ENCODE data around the gene CDK10. TPM values are rescaled to one million over a fixed set of nuclear protein-coding genes. Genes with fewer than 3 reads are reported as not detected.
"Not testable (repeated sequence)": the region's sequence is repeated elsewhere in the genome, so short reads cannot be mapped to it uniquely, and the experiment has no call there.

CDK10 gene
- total RNA-seq, 4 donors from 2014 or later, result 32.6 to 93.6 (median 65.7) TPM

- H3K27me3 ChIP-seq, result no peaks in the 10 kb centered on the region
- H3K9me3 ChIP-seq, result no peaks in the 10 kb centered on the region
- WGBS, 2 donors, result 92 to 95% methylated on average over 13 of the region's 13 CpGs
- peaks cover 0 to 15% (median 4%) of the 10 kb centered on the region in 4 donors for H3K4me1 ChIP-seq
- no peak for TF ChIP-seq EP300 (IDR thresholded peaks at IDR 0.05)
- no peak for TF ChIP-seq CTCF (IDR thresholded peaks at IDR 0.05)
- no peak for TF ChIP-seq POLR2A (IDR thresholded peaks at IDR 0.05)
- H3K36me3 ChIP-seq, result peaks cover 2 to 49% (median 6%) of the 10 kb centered on the region in 3 donors
- DNase-seq (ENCODE audit: low spot score in 2 of 2), result no peak
- no peak overlapping the region for H3K27ac ChIP-seq
- H3K4me3 ChIP-seq, result no peak overlapping the region
Measured at GRCh38 chr16:89689142-89689541, 2.7 kb downstream of the CDK10 start.

- Histone ChIP-seq H3K36me3 (peaks cover 2 to 51% (median 6%) of the 10 kb centered on the region in 3 donors), H3K4me1 (peaks cover 0 to 15% (median 4%) of the 10 kb centered on the region in 4 donors)
- H3K27me3 ChIP-seq; H3K4me3 ChIP-seq; DNase-seq (ENCODE audit: low spot score in 2 of 2); H3K27ac ChIP-seq; H3K9me3 ChIP-seq: not testable (repeated sequence)
- 72 to 99% methylated on average over 4 of the region's 4 CpGs for whole genome bisulfite sequencing, 2 donors
Measured at GRCh38 chr16:89689621-89690020, 3.1 kb downstream of the CDK10 start.

- WGBS, 2 donors, result 87 to 90% methylated on average over 15 to 16 of the region's 16 CpGs
- TF ChIP-seq EP300 (IDR thresholded peaks at IDR 0.05), result no peak
- TF ChIP-seq POLR2A (IDR thresholded peaks at IDR 0.05), result no peak
- TF ChIP-seq CTCF (IDR thresholded peaks at IDR 0.05), result no peak
- no peak overlapping the region for H3K27ac ChIP-seq
- no peaks in the 10 kb centered on the region for H3K27me3 ChIP-seq
- H3K36me3 ChIP-seq, result peaks cover 2 to 54% (median 6%) of the 10 kb centered on the region in 3 donors
- H3K9me3 ChIP-seq, result no peaks in the 10 kb centered on the region
- no peak for DNase-seq (ENCODE audit: low spot score in 2 of 2)
- peaks cover 0 to 15% (median 4%) of the 10 kb centered on the region in 4 donors for H3K4me1 ChIP-seq
- no peak overlapping the region for H3K4me3 ChIP-seq
Measured at GRCh38 chr16:89690392-89690901, 4.0 kb downstream of the CDK10 start.

- Histone ChIP-seq H3K9me3 (no peaks in the 10 kb centered on the region), H3K36me3 (peaks cover 2 to 64% (median 6%) of the 10 kb centered on the region in 3 donors), H3K4me3 (no peak overlapping the region), H3K27ac (no peak overlapping the region), H3K4me1 (peaks cover 0 to 10% (median 4%) of the 10 kb centered on the region in 4 donors), H3K27me3 (no peaks in the 10 kb centered on the region)
- TF ChIP-seq POLR2A (IDR thresholded peaks at IDR 0.05), result no peak
- no peak for TF ChIP-seq EP300 (IDR thresholded peaks at IDR 0.05)
- no peak for TF ChIP-seq CTCF (IDR thresholded peaks at IDR 0.05)
- WGBS, 2 donors, result 92 to 94% methylated on average over 21 of the region's 21 CpGs
- no peak for DNase-seq (ENCODE audit: low spot score in 2 of 2)
Measured at GRCh38 chr16:89691231-89691985, 4.9 kb downstream of the CDK10 start.

- no peak for DNase-seq (ENCODE audit: low spot score in 2 of 2)
- peaks cover 2 to 71% (median 6%) of the 10 kb centered on the region in 3 donors for H3K36me3 ChIP-seq
Measured at GRCh38 chr16:89691986-89692569, 5.6 kb downstream of the CDK10 start.

More at GRCh38 chr16:89691986-89692569, 5.6 kb downstream of the CDK10 start:
- H3K27me3 ChIP-seq, result no peaks in the 10 kb centered on the region
- TF ChIP-seq CTCF (IDR thresholded peaks at IDR 0.05), result no peak
- no peak for TF ChIP-seq POLR2A (IDR thresholded peaks at IDR 0.05)
- TF ChIP-seq EP300 (IDR thresholded peaks at IDR 0.05), result no peak
- no peak overlapping the region for H3K4me3 ChIP-seq
- peaks cover 0 to 8% (median 4%) of the 10 kb centered on the region in 4 donors for H3K4me1 ChIP-seq
- H3K27ac ChIP-seq, result no peak overlapping the region
- WGBS, 2 donors, result 82 to 83% methylated on average over 7 to 13 of the region's 13 CpGs
- no peaks in the 10 kb centered on the region for H3K9me3 ChIP-seq

All from tibial nerve (tissue), 4 donors.